Activated CD8-positive, alpha-beta T cell treated with anti-CD3 and anti-CD28 coated beads for 36 hours (primary cell): ENCODE measurements around the gene FAM20C. TPM values are rescaled to one million over a fixed set of nuclear protein-coding genes. Genes with fewer than 3 reads are reported as not detected.

ENCODE experiments used
- ATAC-seq: fragments of 200-7000 bp; cut with Tn5 transposase; one replicate; pipeline ENCODE4 v1.10.0; 2021; ENCODE audit warnings: mild to moderate bottlenecking, moderate library complexity
- CTCF ChIA-PET: fragments of 350-600 bp; sonication (Branson Sonifier 250); formaldehyde crosslinking; loops from one replicate; lab custom pipeline; 2021; ENCODE audit warnings: antibody characterized with exemption; lab: Charles Lee
- POLR2A ChIA-PET: fragments of 350-600 bp; sonication (Branson Sonifier 250); formaldehyde crosslinking; loops from one replicate; lab custom pipeline; 2021; ENCODE audit warnings: antibody characterized with exemption; lab: Charles Lee
- DNase-seq: peaks from one replicate; pipeline ENCODE4 v3.0.0-alpha.2; 2020
- H3K27ac Mint-ChIP-seq: one replicate; pipeline ENCODE4 v1.8.0; 2021; ENCODE audit warnings: mild to moderate bottlenecking, mixed read lengths
- H3K27me3 Mint-ChIP-seq: one replicate; pipeline ENCODE4 v1.8.0; 2021; ENCODE audit warnings: mixed read lengths
- H3K36me3 Mint-ChIP-seq: one replicate; pipeline ENCODE4 v1.8.0; 2021; ENCODE audit warnings: low read depth, mixed read lengths
- H3K4me1 Mint-ChIP-seq: one replicate; pipeline ENCODE4 v1.8.0; 2021; ENCODE audit warnings: low read depth, mixed read lengths
- H3K4me3 Mint-ChIP-seq: one replicate; pipeline ENCODE4 v1.8.0; 2021; ENCODE audit warnings: mild to moderate bottlenecking, moderate library complexity, mixed read lengths
- H3K9me3 Mint-ChIP-seq: one replicate; pipeline ENCODE4 v1.8.0; 2021; ENCODE audit warnings: mixed read lengths
- CTCF ChIP-seq: fragments of 200-600 bp; IDR thresholded peaks from one replicate; pipeline ENCODE4 v1.8.0; 2022; ENCODE audit warnings: antibody characterized with exemption, mild to moderate bottlenecking
- intact Hi-C: fragments of 100-400 bp; cut with micrococcal nuclease; formaldehyde crosslinking; loops from one replicate; pipeline ENCODE4 v1.10.0; 2022
- total RNA-seq, 2 experiments: library from RNA; stranded (reverse); gene quantifications; one replicate each; pipeline ENCODE4 v1.2.3, GENCODE V29; 2021

The FAM20C gene
- total RNA-seq, 2 experiments from 2014 or later, result 0.29 to 1.1 TPM

GRCh38 chr7:234051-234707, 41.8 kb downstream of the FAM20C start:
- ChIA-PET POLR2A (no interaction called here), CTCF (interaction anchor here (0.6 kb wide), 1 partner anchor 42 kb away, joined by 3 read pairs; no protein-coding TSS in a partner anchor)
- TF ChIP-seq CTCF, result no peak
- no peak for DNase-seq
- ATAC-seq, result no peak
- intact Hi-C loops, result no loop called here
- no peak overlapping the region for H3K27ac Mint-ChIP-seq
- H3K27me3 Mint-ChIP-seq, result peaks cover 3% of the 10 kb centered on the region
- no peaks in the 10 kb centered on the region for H3K36me3 Mint-ChIP-seq
- no peak overlapping the region for H3K4me3 Mint-ChIP-seq
- H3K4me1 Mint-ChIP-seq, result no peaks in the 10 kb centered on the region
- no peaks in the 10 kb centered on the region for H3K9me3 Mint-ChIP-seq

GRCh38 chr7:234708-235553, 42.6 kb downstream of the FAM20C start:
- Mint-ChIP-seq H3K4me3 (no peak overlapping the region), H3K27ac (no peak overlapping the region), H3K4me1 (no peaks in the 10 kb centered on the region), H3K27me3 (no peaks in the 10 kb centered on the region), H3K9me3 (no peaks in the 10 kb centered on the region), H3K36me3 (no peaks in the 10 kb centered on the region)
- ChIA-PET CTCF (interaction anchor here (0.6 kb wide), 1 partner anchor 43 kb away, joined by 3 read pairs; no protein-coding TSS in a partner anchor), POLR2A (no interaction called here)
- TF ChIP-seq CTCF, result no peak
- DNase-seq (no peak), ATAC-seq (no peak)
- intact Hi-C loops, result no loop called here

GRCh38 chr7:235576-236395, 43.4 kb downstream of the FAM20C start:
- Mint-ChIP-seq H3K27me3 (no peaks in the 10 kb centered on the region), H3K4me3 (no peak overlapping the region), H3K27ac (no peak overlapping the region), H3K36me3 (no peaks in the 10 kb centered on the region), H3K9me3 (no peaks in the 10 kb centered on the region), H3K4me1 (no peaks in the 10 kb centered on the region)
- no peak for DNase-seq
- no peak for TF ChIP-seq CTCF
- ATAC-seq, result no peak
- ChIA-PET CTCF (no interaction called here), POLR2A (no interaction called here)
- intact Hi-C loops, result no loop called here

DNA sequence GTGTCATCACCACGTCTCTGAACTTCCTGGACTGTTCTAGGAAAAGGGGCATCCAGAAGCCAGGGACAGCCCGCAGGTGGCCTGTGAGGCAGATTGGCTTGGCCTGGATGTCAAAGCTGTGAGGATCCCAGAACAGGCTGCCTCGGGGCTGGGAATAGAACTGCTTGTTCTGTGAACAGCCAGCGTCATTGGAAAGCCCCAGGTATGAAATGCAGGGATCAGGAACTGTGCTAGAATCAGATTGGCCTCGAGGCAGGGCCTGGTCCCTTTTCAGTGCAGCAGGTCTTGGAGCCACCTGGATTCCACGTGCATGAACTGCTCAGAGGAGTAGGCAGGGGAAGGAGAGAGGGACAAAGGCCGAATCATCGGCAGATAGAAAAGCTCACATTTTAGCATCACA, 44.6 kb downstream of the FAM20C start:
- ATAC-seq, result no peak
- no peaks in the 10 kb centered on the region for H3K4me1 Mint-ChIP-seq
- peaks cover 4% of the 10 kb centered on the region for H3K27me3 Mint-ChIP-seq
- TF ChIP-seq CTCF, result no peak
- no peaks in the 10 kb centered on the region for H3K36me3 Mint-ChIP-seq
- CTCF ChIA-PET, result no interaction called here
- POLR2A ChIA-PET, result no interaction called here
- intact Hi-C loops, result no loop called here
- no peaks in the 10 kb centered on the region for H3K9me3 Mint-ChIP-seq
- no peak overlapping the region for H3K4me3 Mint-ChIP-seq
- no peak overlapping the region for H3K27ac Mint-ChIP-seq
- no peak for DNase-seq
